ENCODE measurements around the gene GMNC.

DNA sequence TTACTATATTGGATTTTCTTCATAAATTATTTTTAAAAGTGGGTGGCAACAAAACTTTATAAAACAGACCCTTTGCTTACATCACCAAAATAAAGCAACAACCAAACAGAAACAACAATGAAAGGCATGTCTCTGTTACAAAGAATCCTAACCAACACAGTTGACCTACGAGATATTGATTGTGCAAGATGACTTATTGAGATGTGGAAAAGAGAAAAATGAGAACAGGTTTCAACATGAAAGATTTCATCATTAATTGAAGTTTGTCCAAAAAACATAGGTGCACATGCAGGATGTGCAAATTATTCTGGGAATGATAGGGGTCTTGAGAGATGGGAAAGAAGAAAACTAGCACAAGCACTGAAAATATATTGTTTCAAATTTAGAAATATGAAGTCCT is 9.0 kb downstream of the GMNC start:
- TF ChIP-seq EP300 (IDR thresholded peaks at IDR 0.05; ENCODE audit: borderline replicate concordance in 1 of 2, control insufficient read depth in 1 of 2, low read depth in 2 of 2, low read length in 2 of 2) (no peak), CHD4 (IDR thresholded peaks at IDR 0.05) (no peak), CEBPB (IDR thresholded peaks at IDR 0.05; ENCODE audit: borderline replicate concordance in 1 of 2, low read depth in 2 of 2, low read length in 2 of 2) (no peak), MYC (IDR thresholded peaks at IDR 0.05; ENCODE audit: insufficient read depth, insufficient read length, insufficient replicate concordance, low read length, severe bottlenecking) (no peak), TAF1 (IDR thresholded peaks at IDR 0.05; ENCODE audit: borderline replicate concordance, low read depth, low read length) (no peak), HDAC2 (IDR thresholded peaks at IDR 0.05) (no peak), KDM1A (IDR thresholded peaks at IDR 0.05; ENCODE audit: borderline replicate concordance) (no peak), BACH1 (IDR thresholded peaks at IDR 0.05; ENCODE audit: borderline replicate concordance) (no peak), BRCA1 (IDR thresholded peaks at IDR 0.05; ENCODE audit: low read depth, low read length) (no peak), HDGF (IDR thresholded peaks at IDR 0.05) (no peak)
- TF ChIP-seq, protein P1, sequence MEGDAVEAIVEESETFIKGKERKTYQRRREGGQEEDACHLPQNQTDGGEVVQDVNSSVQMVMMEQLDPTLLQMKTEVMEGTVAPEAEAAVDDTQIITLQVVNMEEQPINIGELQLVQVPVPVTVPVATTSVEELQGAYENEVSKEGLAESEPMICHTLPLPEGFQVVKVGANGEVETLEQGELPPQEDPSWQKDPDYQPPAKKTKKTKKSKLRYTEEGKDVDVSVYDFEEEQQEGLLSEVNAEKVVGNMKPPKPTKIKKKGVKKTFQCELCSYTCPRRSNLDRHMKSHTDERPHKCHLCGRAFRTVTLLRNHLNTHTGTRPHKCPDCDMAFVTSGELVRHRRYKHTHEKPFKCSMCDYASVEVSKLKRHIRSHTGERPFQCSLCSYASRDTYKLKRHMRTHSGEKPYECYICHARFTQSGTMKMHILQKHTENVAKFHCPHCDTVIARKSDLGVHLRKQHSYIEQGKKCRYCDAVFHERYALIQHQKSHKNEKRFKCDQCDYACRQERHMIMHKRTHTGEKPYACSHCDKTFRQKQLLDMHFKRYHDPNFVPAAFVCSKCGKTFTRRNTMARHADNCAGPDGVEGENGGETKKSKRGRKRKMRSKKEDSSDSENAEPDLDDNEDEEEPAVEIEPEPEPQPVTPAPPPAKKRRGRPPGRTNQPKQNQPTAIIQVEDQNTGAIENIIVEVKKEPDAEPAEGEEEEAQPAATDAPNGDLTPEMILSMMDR (IDR thresholded peaks at IDR 0.05 in 2 of 3, conservative IDR thresholded peaks at IDR 0.05 in 1 of 3; ENCODE audit: control insufficient read depth in 2 of 3, extremely low read depth in 1 of 3, insufficient read depth in 1 of 3, low read depth in 3 of 3, low read length in 3 of 3) = no peak
- TF ChIP-seq, protein P2, sequence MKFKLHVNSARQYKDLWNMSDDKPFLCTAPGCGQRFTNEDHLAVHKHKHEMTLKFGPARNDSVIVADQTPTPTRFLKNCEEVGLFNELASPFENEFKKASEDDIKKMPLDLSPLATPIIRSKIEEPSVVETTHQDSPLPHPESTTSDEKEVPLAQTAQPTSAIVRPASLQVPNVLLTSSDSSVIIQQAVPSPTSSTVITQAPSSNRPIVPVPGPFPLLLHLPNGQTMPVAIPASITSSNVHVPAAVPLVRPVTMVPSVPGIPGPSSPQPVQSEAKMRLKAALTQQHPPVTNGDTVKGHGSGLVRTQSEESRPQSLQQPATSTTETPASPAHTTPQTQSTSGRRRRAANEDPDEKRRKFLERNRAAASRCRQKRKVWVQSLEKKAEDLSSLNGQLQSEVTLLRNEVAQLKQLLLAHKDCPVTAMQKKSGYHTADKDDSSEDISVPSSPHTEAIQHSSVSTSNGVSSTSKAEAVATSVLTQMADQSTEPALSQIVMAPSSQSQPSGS (IDR thresholded peaks at IDR 0.05; ENCODE audit: low read length) = no peak
- TF ChIP-seq, protein P3, sequence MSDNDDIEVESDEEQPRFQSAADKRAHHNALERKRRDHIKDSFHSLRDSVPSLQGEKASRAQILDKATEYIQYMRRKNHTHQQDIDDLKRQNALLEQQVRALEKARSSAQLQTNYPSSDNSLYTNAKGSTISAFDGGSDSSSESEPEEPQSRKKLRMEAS (IDR thresholded peaks at IDR 0.05; ENCODE audit: low read depth, low read length) = no peak
- TF ChIP-seq, protein P4, sequence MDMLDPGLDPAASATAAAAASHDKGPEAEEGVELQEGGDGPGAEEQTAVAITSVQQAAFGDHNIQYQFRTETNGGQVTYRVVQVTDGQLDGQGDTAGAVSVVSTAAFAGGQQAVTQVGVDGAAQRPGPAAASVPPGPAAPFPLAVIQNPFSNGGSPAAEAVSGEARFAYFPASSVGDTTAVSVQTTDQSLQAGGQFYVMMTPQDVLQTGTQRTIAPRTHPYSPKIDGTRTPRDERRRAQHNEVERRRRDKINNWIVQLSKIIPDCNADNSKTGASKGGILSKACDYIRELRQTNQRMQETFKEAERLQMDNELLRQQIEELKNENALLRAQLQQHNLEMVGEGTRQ (IDR thresholded peaks at IDR 0.05; ENCODE audit: borderline replicate concordance, low read depth, low read length) = no peak

All from GM12878 (cell line).